ENCODE measurements around the gene PRUNE2. TPM values are rescaled to one million over a fixed set of nuclear protein-coding genes. Genes with fewer than 3 reads are reported as not detected.

The PRUNE2 gene
- total RNA-seq, 1 experiment from 2014 or later: 0.59 TPM

DNA sequence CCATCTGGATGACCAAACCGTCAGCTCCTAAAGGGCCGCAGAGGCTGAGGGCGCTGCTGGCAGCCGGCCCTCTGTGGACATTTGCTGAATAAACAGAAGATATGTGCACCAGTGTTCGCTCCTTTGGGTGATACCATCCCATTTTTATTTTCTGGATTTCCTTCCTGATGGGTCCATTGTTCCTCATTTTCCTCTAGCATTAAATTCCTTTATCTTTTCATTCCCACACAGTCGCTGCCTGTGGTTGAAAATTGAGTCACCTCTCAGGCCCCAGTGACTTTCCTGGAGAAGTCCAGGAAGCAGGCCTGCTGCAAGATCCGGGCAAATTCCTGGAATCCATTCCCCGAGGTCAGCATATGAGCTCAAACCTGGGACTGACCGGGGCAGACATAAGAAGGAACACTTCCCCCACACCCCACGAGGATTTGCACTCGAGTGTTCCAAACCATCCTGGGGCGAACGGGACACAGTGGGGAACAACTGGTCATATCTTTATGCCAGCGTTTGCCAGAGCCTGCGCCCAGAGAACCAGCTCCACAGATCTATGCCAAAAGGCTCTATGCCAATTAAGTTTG is 228.3 kb downstream of the PRUNE2 start:
- ChIA-PET RAD21 (ENCODE audit: low non-redundant PET in 1 of 2, low total read pairs in 2 of 2, uncharacterized antibody in 2 of 2, unreplicated experiment in 2 of 2) (no interaction called here), CTCF (no interaction called here), POLR2A (no interaction called here)
- H3K9me2 ChIP-seq (ENCODE audit: insufficient read depth): no peaks in the 10 kb centered on the region
- H3K79me2 ChIP-seq (ENCODE audit: insufficient read depth, low read length): no peaks in the 10 kb centered on the region
- no peak for DNase-seq (ENCODE audit: low read depth, low spot score)
- no peak overlapping the region for H3K9ac ChIP-seq (ENCODE audit: low read length)
- no peak overlapping the region for H3K4me3 ChIP-seq (replicated peaks in 1 of 2; ENCODE audit: low read depth in 1 of 2, low read length in 2 of 2)
- H3K27ac ChIP-seq (ENCODE audit: low read depth, low read length): no peak overlapping the region
- BruUV-seq (replicated peaks): no TSS peak
- intact Hi-C loops (cut with micrococcal nuclease): no loop called here
- H3K4me2 ChIP-seq (ENCODE audit: low read length): no peak overlapping the region
- H3K27me3 ChIP-seq (ENCODE audit: insufficient read depth, low read length): no peaks in the 10 kb centered on the region
- TF ChIP-seq POLR2A (IDR thresholded peaks at IDR 0.05; ENCODE audit: borderline replicate concordance, extremely low read depth, insufficient read depth, insufficient read length): no peak
- no peak for TF ChIP-seq EGR1 (IDR thresholded peaks at IDR 0.05; ENCODE audit: low read depth)
- no peak for TF ChIP-seq YY1 (IDR thresholded peaks at IDR 0.05; ENCODE audit: extremely low read depth, insufficient replicate concordance, low read depth, low read length)
- TF ChIP-seq MAX (IDR thresholded peaks at IDR 0.05): no peak
- TF ChIP-seq CTCF (IDR thresholded peaks at IDR 0.05 in 2 of 3, conservative IDR thresholded peaks at IDR 0.05 in 1 of 3; ENCODE audit: borderline replicate concordance in 1 of 3, insufficient read depth in 1 of 3, low read depth in 2 of 3, low read length in 2 of 3): no peak
- TF ChIP-seq REST (IDR thresholded peaks at IDR 0.05; ENCODE audit: low read depth): no peak
- TF ChIP-seq, protein P1, sequence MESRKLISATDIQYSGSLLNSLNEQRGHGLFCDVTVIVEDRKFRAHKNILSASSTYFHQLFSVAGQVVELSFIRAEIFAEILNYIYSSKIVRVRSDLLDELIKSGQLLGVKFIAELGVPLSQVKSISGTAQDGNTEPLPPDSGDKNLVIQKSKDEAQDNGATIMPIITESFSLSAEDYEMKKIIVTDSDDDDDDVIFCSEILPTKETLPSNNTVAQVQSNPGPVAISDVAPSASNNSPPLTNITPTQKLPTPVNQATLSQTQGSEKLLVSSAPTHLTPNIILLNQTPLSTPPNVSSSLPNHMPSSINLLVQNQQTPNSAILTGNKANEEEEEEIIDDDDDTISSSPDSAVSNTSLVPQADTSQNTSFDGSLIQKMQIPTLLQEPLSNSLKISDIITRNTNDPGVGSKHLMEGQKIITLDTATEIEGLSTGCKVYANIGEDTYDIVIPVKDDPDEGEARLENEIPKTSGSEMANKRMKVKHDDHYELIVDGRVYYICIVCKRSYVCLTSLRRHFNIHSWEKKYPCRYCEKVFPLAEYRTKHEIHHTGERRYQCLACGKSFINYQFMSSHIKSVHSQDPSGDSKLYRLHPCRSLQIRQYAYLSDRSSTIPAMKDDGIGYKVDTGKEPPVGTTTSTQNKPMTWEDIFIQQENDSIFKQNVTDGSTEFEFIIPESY (IDR thresholded peaks at IDR 0.05; ENCODE audit: extremely low read depth, insufficient replicate concordance, low read length): no peak
- TF ChIP-seq CEBPB (IDR thresholded peaks at IDR 0.05; ENCODE audit: low read depth): no peak
- no peak for TF ChIP-seq SP1 (IDR thresholded peaks at IDR 0.05; ENCODE audit: low read depth)
- TF ChIP-seq EZH2 (IDR thresholded peaks at IDR 0.05): no peak
- TF ChIP-seq SIN3A (IDR thresholded peaks at IDR 0.05; ENCODE audit: low read depth): no peak
- no peak for TF ChIP-seq ELF1 (IDR thresholded peaks at IDR 0.05; ENCODE audit: borderline replicate concordance, low read depth)
- no peak for TF ChIP-seq ZNF274 (IDR thresholded peaks at IDR 0.05; ENCODE audit: low read depth, low read length)
- TF ChIP-seq SRF (IDR thresholded peaks at IDR 0.05; ENCODE audit: low read depth): no peak
- no peak for TF ChIP-seq RAD21 (IDR thresholded peaks at IDR 0.05; ENCODE audit: low read depth)
- no peak for TF ChIP-seq FOSL1 (IDR thresholded peaks at IDR 0.05; ENCODE audit: low read depth)
- TF ChIP-seq, protein P2, sequence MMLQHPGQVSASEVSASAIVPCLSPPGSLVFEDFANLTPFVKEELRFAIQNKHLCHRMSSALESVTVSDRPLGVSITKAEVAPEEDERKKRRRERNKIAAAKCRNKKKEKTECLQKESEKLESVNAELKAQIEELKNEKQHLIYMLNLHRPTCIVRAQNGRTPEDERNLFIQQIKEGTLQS (IDR thresholded peaks at IDR 0.05): no peak
- no peak for TF ChIP-seq TCF7L2 (IDR thresholded peaks at IDR 0.05; ENCODE audit: borderline replicate concordance, extremely low read depth, insufficient read depth, insufficient read length)
- no peaks in the 10 kb centered on the region for H3K9me3 ChIP-seq (ENCODE audit: control insufficient read depth in 1 of 2, insufficient read depth in 1 of 2, low read depth in 1 of 2, low read length in 2 of 2)
- no peak for ATAC-seq
- H2AFZ ChIP-seq (ENCODE audit: low read depth, low read length, poor library complexity, severe bottlenecking): no peak overlapping the region
- no peaks in the 10 kb centered on the region for H4K20me1 ChIP-seq (ENCODE audit: insufficient read depth)
- no peaks in the 10 kb centered on the region for H3K36me3 ChIP-seq (ENCODE audit: control insufficient read depth in 1 of 2, insufficient read depth in 2 of 2, low read length in 2 of 2)
- H3K4me1 ChIP-seq (ENCODE audit: control insufficient read depth in 1 of 2, insufficient read depth in 2 of 2, low read length in 2 of 2): no peaks in the 10 kb centered on the region

Measured in HCT116 (cell line).